ENCODE measurements around the gene CORO2A.

CORO2A gene

DNA sequence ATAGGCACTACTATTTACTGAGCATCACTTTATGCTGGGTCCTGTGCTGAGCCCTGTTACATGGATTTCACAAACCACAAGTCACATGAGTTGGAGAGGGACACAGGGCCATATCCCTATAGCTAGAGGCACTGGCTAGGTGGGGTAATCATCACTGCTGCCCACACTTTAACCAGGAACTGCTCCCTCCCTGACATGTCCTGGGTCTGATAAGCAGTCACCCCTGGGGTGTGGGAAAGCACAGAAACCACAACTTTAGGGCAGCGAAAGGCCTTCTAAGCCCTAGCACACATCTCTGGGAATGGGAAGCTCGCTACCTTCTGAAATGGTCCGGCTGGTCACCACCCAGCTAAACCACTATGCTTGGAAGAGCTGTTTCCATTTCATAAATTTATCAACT lies 48.0 kb upstream of the CORO2A start (continued):
- TF ChIP-seq, protein P1, sequence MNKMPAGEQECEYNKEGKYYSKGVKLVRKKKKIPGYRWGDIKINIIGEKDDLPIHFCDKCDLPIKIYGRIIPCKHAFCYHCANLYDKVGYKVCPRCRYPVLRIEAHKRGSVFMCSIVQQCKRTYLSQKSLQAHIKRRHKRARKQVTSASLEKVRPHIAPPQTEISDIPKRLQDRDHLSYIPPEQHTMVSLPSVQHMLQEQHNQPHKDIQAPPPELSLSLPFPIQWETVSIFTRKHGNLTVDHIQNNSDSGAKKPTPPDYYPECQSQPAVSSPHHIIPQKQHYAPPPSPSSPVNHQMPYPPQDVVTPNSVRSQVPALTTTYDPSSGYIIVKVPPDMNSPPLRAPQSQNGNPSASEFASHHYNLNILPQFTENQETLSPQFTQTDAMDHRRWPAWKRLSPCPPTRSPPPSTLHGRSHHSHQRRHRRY (tag by site-specific recombination; IDR thresholded peaks at IDR 0.05): no peak
- TF ChIP-seq SALL2 (tag by site-specific recombination; IDR thresholded peaks at IDR 0.05; ENCODE audit: borderline replicate concordance) (no peak), ZBTB17 (tag by site-specific recombination; IDR thresholded peaks at IDR 0.05) (no peak), ZNF266 (tag by site-specific recombination; IDR thresholded peaks at IDR 0.05; ENCODE audit: low read depth) (no peak), OSR2 (tag by site-specific recombination; IDR thresholded peaks at IDR 0.05) (no peak), EGR2 (tag by site-specific recombination; IDR thresholded peaks at IDR 0.05; ENCODE audit: low read depth) (no peak), ZBTB48 (tag by site-specific recombination; IDR thresholded peaks at IDR 0.05) (no peak), ZFP41 (tag by site-specific recombination; IDR thresholded peaks at IDR 0.05; ENCODE audit: borderline replicate concordance) (no peak), MEIS1 (CRISPR knock-in tag; IDR thresholded peaks at IDR 0.05; ENCODE audit: borderline replicate concordance) (no peak), ZNF600 (tag by site-specific recombination; IDR thresholded peaks at IDR 0.05) (no peak), ZNF658 (tag by site-specific recombination; IDR thresholded peaks at IDR 0.05) (no peak)
- TF ChIP-seq, protein P2, sequence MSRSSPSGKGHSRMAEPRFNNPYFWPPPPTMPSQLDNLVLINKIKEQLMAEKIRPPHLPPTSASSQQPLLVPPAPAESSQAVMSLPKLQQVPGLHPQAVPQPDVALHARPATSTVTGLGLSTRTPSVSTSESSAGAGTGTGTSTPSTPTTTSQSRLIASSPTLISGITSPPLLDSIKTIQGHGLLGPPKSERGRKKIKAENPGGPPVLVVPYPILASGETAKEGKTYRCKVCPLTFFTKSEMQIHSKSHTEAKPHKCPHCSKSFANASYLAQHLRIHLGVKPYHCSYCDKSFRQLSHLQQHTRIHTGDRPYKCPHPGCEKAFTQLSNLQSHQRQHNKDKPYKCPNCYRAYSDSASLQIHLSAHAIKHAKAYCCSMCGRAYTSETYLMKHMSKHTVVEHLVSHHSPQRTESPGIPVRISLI (tag by site-specific recombination; IDR thresholded peaks at IDR 0.05): no peak
- TF ChIP-seq, protein P3, sequence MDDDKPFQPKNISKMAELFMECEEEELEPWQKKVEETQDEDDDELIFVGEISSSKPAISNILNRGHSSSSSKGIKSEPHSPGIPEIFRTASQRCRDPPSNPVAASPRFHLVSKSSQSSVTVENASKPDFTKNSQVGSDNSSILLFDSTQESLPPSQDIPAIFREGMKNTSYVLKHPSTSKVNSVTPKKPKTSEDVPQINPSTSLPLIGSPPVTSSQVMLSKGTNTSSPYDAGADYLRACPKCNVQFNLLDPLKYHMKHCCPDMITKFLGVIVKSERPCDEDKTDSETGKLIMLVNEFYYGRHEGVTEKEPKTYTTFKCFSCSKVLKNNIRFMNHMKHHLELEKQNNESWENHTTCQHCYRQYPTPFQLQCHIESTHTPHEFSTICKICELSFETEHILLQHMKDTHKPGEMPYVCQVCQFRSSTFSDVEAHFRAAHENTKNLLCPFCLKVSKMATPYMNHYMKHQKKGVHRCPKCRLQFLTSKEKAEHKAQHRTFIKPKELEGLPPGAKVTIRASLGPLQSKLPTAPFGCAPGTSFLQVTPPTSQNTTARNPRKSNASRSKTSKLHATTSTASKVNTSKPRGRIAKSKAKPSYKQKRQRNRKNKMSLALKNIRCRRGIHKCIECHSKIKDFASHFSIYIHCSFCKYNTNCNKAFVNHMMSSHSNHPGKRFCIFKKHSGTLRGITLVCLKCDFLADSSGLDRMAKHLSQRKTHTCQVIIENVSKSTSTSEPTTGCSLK (tag by site-specific recombination; IDR thresholded peaks at IDR 0.05): no peak

DNA sequence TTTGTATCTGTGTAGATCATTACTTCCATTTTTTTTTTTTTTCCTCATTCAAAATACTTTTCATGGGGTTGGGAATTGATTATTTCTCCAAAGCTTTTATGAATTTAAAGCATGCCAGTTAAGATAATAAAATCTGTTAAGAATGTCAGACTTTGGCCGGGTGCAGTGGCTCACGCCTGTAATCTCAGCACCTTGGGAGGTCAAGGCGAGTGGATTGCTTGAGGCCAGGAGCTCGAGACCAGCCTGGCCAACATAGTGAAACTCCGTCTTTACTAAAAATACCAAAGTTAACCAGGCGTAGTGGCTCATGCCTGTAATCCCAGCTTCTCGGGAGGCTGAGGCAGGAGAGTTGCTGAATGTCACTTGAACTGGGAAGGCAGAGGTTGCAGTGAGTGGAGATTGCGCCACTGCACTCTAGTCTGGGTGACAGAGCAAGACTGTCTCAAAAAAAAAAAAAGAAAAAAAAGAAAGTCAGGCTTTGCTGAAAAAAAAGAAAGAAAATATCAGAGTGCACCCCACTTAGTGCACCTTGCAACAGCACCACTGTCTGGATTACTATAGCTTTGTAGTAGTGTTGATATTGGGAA lies 44.6 kb upstream of the CORO2A start:
- ChIA-PET CTCF (interaction anchor here (0.5 to 4.7 kb wide), 4 partner anchors 10 to 538 kb away, joined by 3 to 17 read pairs (median 3); partner anchors contain the start of gene TBC1D2), POLR2A (interaction anchor here (0.7 kb wide), 1 partner anchor 679 kb away, joined by 3 read pairs; no protein-coding TSS in a partner anchor)
- no peak overlapping the region for H3K27ac ChIP-seq (ENCODE audit: extremely low read depth, low read depth, low read length)
- H3K36me3 ChIP-seq (ENCODE audit: control insufficient read depth in 2 of 2, insufficient read depth in 1 of 2, low read length in 2 of 2): peaks cover 0 to 2% of the 10 kb centered on the region in 2 experiments; a peak in 1 of 3 replicates
- H3K4me1 ChIP-seq (ENCODE audit: control insufficient read depth, insufficient read depth, low read length): no peaks in the 10 kb centered on the region
- no peak overlapping the region for H3K4me3 ChIP-seq (ENCODE audit: low read depth, low read length)
- H3K9me3 ChIP-seq (ENCODE audit: control insufficient read depth, insufficient read depth, low read depth, low read length): no peaks in the 10 kb centered on the region
- TF ChIP-seq HOXD13 (CRISPR knock-in tag; IDR thresholded peaks at IDR 0.05; ENCODE audit: borderline replicate concordance) (no peak), ZNF558 (tag by site-specific recombination; IDR thresholded peaks at IDR 0.05) (no peak), ZNF350 (tag by site-specific recombination; IDR thresholded peaks at IDR 0.05) (no peak), ZNF658 (tag by site-specific recombination; IDR thresholded peaks at IDR 0.05) (no peak), ZNF701 (tag by site-specific recombination; IDR thresholded peaks at IDR 0.05) (no peak), ZNF354C (tag by site-specific recombination; IDR thresholded peaks at IDR 0.05; ENCODE audit: borderline replicate concordance, low read depth) (no peak), TCF7L2 (IDR thresholded peaks at IDR 0.05; ENCODE audit: borderline replicate concordance, low read depth, low read length) (no peak), TRIM28 (IDR thresholded peaks at IDR 0.05; ENCODE audit: borderline replicate concordance, low read length) (no peak), ZNF37A (tag by site-specific recombination; IDR thresholded peaks at IDR 0.05) (no peak)
- TF ChIP-seq, protein P4, sequence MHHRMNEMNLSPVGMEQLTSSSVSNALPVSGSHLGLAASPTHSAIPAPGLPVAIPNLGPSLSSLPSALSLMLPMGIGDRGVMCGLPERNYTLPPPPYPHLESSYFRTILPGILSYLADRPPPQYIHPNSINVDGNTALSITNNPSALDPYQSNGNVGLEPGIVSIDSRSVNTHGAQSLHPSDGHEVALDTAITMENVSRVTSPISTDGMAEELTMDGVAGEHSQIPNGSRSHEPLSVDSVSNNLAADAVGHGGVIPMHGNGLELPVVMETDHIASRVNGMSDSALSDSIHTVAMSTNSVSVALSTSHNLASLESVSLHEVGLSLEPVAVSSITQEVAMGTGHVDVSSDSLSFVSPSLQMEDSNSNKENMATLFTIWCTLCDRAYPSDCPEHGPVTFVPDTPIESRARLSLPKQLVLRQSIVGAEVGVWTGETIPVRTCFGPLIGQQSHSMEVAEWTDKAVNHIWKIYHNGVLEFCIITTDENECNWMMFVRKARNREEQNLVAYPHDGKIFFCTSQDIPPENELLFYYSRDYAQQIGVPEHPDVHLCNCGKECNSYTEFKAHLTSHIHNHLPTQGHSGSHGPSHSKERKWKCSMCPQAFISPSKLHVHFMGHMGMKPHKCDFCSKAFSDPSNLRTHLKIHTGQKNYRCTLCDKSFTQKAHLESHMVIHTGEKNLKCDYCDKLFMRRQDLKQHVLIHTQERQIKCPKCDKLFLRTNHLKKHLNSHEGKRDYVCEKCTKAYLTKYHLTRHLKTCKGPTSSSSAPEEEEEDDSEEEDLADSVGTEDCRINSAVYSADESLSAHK (tag by site-specific recombination; IDR thresholded peaks at IDR 0.05): no peak
- TF ChIP-seq, protein P5, sequence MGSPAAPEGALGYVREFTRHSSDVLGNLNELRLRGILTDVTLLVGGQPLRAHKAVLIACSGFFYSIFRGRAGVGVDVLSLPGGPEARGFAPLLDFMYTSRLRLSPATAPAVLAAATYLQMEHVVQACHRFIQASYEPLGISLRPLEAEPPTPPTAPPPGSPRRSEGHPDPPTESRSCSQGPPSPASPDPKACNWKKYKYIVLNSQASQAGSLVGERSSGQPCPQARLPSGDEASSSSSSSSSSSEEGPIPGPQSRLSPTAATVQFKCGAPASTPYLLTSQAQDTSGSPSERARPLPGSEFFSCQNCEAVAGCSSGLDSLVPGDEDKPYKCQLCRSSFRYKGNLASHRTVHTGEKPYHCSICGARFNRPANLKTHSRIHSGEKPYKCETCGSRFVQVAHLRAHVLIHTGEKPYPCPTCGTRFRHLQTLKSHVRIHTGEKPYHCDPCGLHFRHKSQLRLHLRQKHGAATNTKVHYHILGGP (tag by site-specific recombination; IDR thresholded peaks at IDR 0.05): no peak
- TF ChIP-seq, protein P6, sequence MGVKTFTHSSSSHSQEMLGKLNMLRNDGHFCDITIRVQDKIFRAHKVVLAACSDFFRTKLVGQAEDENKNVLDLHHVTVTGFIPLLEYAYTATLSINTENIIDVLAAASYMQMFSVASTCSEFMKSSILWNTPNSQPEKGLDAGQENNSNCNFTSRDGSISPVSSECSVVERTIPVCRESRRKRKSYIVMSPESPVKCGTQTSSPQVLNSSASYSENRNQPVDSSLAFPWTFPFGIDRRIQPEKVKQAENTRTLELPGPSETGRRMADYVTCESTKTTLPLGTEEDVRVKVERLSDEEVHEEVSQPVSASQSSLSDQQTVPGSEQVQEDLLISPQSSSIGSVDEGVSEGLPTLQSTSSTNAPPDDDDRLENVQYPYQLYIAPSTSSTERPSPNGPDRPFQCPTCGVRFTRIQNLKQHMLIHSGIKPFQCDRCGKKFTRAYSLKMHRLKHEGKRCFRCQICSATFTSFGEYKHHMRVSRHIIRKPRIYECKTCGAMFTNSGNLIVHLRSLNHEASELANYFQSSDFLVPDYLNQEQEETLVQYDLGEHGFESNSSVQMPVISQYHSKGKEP (tag by site-specific recombination; IDR thresholded peaks at IDR 0.05): no peak
- TF ChIP-seq, protein P3 (tag by site-specific recombination; IDR thresholded peaks at IDR 0.05): no peak
